ENCODE data around the gene PNPLA7.
"Not testable (repeated sequence)": the region's sequence is repeated elsewhere in the genome, so short reads cannot be mapped to it uniquely, and the experiment has no call there.

The PNPLA7 gene

DNA sequence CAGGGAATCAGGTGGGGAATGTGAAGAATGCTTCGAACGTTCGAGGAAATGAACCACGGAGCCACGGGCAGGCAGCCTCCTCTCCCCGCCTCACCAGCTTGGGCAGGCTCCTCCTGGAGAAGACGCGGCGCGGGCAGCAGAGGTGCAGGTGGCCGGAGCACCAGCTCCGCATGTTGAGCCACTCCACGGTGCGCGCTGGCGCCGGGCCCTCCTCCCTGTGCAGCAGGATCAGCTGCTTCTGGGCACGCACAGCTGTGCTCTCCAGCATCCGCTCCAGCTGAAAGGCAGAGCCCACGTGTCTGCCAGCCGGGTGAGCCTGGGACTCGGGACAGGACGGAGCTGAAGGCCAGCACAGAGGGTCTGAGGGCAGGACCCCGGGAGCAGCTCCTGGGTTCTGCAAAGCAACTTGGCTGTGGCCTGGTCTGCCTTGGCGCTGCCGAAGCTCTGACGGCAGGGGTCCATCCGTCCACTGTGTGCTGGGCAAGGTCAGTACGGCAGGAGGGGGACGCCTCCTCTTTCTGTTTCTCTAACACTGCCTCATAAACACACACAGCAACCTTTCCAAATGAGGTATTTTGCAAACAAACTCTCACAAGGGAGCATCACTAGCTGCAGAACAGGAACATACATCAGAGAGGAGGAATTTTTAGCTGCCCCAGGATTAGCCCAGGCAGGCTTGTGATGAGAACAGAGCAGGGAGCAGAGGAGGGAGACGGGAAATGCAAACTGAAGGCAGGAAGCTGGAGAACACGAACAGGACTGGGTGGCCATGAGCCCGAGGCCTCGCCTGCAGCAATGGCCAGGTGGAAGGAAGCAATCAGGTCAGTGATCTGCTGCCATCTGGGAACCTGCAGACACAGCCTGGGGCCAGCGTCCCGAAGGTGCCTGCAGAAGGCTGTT is 71.0 kb downstream of the PNPLA7 start:
- no peak for DNase-seq (ENCODE audit: low spot score)

DNA sequence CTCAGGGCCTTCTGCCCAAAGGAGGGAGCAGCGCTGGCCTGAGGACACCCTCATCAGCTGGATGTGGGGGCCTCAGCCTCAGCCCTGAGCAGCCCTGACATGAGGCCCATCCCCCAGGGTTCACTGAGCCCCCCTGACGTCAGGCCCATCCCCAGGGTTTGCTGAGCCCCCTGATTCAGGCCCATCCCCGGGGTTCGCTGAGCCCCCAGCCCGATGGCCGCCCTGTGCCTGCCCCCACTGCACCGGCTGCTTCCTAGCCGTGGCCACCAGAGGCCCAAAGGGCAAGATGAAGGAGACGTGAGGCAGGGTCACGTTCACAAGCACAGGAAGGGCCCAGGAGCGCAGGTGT is 71.6 kb downstream of the PNPLA7 start:
- no peak for DNase-seq (ENCODE audit: low spot score)

DNA sequence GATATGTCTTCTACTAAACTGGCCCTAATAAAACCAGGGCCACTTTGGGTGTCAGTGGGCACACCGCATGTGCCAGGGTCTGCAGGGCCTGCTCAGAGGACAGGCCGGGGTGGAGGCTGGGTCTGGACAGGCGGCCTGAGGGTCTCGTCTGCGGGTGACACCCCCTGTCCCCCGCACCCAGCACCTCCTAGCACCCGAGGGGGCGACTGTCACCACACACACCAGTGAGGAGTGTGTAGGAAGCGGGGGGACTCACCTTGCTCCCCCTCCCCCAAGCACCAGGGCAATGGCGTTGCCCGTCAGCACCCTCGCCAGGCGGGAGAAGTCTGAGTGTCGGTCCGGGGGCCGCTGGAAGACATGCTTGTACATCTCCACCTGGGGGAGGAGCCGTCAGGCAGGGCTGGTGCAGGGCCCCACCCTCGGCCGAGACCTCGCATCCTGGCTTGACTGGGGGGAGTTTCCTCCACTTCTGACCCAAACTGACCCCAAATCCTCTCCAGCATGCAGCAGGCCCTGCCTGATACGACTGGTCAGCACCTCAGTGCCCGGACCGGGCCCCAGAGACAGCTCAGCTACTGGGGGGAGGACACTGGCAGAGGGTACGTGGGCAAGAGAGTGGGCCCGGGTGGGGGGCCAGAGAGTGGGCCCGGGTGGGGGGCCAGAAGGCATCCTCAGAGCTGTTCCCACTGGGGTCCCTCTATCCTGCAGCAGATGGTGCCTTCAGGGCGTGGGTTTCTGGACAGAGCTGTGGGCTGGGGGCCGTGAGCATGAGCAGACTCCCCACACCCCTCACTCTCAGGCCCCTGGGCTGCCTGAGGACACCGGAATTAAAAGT is 72.2 kb downstream of the PNPLA7 start:
- no peak for DNase-seq (ENCODE audit: low spot score)

GRCh38 chr9:137476856-137477255 is 73.3 kb downstream of the PNPLA7 start:
- no peak for DNase-seq (ENCODE audit: low spot score)

DNA sequence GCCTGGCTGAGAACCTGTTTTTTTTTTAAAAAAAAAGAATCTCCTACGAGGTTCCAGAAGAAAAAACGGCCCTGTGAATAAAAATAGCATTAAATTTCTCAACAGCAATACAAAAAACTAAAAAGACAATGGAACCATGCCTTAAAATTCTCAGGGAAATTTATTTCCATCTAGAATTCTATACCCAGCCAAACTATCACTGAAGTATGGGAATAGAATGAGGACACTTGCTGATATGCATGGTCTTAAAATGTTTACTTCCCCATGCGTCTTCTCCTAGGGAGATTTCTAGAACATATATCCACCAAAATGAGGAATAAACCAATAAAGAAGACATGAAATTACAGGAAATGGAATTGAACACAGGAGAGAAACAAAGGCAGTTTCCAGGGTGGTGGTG is 74.5 kb downstream of the PNPLA7 start:
- DNase-seq (ENCODE audit: low spot score): no peak

DNA sequence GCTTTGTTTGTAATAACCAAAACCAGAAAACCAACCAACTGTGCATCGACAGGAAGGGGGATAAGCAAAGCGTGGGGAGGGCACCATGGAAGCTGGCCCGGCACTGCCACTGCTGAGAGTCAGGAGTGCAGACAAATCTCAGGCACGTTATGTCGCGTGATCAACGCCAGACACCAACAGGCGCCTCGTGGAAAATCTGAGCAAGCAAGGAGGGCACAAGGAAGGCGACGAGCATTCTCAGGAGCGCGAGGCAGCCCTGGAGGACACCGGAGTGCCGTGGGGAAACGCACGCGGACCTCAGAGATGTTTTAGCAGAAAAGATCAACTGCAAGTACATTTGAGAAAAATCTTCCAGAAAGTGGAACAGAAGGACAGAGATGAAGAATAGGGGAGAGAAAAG is 75.9 kb downstream of the PNPLA7 start:
- DNase-seq (ENCODE audit: low spot score): no peak

GRCh38 chr9:137470785-137471184 is 79.4 kb downstream of the PNPLA7 start:
- DNase-seq (ENCODE audit: low spot score): no peak

DNA sequence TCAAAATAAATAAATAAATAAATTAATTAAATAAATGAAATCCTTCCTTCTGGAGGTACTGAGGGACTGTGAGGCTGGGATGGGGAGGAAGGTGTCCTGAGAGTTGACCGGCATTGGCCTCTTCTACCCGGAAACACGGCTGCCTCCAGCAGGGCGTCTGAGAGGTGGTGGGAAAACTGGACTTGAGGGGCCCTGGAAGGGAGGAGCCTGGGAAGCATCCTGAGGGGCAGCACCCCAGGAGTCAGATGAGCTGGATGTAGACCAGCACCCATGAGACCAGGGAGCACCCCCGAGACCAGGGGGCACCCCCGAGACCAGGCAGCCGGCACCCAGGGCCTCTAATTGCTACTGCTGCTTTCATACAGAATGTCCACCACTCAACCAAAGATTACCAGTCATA is 82.3 kb downstream of the PNPLA7 start:
- DNase-seq (ENCODE audit: low spot score): no peak

- no peak for DNase-seq (ENCODE audit: low spot score)
Measured at GRCh38 chr9:137467161-137467581, 83.0 kb downstream of the PNPLA7 start.

- DNase-seq (ENCODE audit: low spot score): not testable (repeated sequence)
Measured at GRCh38 chr9:137466389-137467085, 83.7 kb downstream of the PNPLA7 start.

DNA sequence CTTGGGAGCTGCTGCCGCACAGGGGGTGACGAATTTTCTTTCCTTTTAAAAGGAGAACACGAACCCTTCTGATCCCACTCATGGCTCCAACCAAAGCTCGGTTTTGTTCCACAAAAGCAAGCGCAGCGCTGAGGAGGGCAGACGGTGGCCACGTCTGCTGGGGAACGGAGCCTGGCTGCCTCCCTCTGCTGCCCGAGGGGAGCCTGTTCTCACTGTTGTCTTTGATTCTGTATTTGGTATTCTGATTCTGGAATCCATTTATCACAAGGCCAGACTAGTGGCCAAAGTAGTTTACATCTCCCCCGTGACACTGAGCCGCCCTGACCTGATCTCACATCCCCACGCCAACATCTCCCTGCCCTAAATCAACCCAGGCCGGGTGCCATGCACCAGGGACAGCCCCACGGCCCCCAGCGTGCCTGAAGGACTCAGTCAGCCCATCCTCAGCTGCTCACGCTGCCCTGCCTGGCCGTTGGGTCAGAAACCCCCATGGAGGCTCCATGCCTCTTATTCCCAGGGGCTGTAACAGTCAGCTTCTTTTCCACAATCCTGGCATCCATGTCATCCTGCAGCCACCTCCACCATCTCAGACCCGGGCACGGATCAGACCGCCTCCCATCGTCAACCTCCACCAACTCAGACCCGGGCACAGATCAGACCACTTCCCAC is 84.3 kb downstream of the PNPLA7 start:
- no peak for DNase-seq (ENCODE audit: low spot score)

DNA sequence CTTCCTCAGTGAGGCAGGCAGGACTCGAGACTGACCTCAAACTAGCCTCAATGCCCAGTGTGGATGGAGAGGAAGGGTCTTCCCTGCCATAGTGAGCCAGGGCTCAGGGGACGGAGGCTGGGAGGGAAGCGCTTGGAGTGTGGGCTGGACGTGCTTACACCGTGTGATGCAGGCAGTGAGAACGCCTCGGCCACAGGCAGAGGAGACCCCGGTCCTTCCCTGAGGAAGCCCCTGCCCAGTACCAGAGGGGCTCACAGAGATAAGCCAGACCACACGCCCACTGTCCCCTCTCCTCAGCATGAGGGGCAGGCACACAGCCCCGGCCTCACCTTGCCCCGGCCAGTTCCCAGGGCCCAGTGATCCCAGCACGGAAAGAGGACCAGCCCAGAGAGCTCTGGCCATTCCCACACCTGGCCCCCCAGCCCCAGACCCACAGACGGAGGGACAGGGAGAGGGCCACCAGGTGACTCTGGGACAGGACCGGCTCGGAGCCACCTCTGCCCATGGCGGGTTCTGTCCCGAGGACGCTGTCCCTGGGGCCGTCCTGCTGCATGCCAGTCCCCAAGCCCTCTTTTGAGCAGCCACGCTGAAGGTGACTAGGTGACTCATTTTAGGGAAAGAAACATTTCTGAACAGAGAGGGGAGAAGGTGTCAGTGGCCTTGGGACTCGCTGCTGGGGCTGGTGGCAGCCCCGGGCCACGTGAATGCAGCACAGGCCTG is 85.0 kb downstream of the PNPLA7 start:
- DNase-seq (ENCODE audit: low spot score): no peak

GRCh38 chr9:137464291-137464999 is 85.8 kb downstream of the PNPLA7 start:
- DNase-seq (ENCODE audit: low spot score): no peak

- DNase-seq (ENCODE audit: low spot score): no peak
Measured at GRCh38 chr9:137463931-137464290, 86.3 kb downstream of the PNPLA7 start.

DNA sequence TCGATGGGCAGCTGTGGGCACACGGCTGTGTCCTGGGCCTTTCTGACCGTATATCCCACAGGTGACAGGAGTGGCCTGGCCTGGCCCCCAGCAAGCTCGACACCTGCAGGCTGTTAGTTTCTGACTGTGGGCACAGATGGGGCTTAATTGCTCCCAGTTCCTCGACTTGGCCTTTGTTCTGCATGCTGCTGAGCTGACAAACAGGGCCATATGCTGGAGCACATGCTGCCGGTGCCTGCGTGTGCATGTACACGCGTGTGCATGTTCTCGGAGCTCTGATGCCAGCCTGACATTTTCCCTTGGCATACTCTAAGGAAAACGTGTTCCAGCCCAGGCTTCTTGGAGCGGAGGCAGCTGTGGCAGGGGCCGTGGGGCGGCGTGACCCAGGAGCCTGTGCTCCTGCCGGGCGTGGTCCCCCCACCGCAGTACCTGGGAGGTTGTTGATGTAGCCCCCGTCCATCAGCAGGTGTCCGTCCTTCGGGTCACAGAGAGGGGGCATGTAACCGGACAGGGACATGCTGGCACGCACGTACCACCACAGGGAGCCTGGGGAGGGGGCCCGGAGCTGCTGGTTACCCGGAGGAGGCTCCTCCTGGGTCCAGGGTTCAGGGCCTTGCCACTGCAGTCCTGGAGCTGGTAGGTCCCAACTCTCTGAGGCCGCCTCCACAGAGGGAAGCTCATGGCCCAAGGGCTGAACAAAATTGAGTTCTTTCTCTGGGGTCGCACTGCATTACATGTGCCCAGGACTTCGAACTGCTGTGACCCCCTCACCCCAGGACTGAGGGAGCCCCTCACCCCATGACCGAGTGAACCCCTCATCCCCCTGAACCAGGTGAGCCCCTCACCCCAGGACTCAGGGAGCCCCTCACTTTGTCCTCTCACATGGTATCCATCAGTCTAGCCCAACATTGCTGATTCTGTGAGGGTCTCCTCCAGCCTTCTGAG is 86.9 kb downstream of the PNPLA7 start:
- DNase-seq (ENCODE audit: low spot score): no peak

DNA sequence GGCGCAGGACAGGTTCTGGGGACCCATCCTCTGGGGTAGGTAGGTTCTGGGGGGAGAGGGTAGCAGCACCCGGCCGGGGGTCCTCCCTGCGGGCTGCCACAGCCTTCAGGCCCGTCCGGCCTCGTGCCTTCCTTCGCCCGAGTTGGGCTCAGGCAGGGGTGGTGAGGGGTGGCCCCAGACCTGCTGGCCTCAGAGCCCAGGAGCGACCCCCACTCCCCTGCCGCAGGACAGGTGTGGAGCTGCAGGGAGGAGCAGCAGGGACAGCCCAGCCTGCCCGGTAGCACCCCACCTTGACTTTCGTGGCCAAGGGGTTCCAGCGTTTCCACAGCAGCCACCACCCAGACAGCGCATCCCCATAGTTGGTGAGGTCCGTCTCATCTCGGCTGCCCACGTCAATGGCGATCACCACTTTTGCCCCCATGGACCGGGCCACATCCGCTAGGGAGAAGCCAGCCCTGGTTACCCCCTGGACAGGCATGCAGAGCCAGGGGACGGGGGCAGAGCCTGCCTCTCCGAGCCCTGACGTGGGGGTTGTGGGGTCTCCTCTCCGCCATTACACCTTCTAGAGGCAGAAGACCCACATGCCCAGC is 87.7 kb downstream of the PNPLA7 start:
- no peak for DNase-seq (ENCODE audit: low spot score)

- no peak for DNase-seq (ENCODE audit: low spot score)
Measured at GRCh38 chr9:137461663-137462395, 88.4 kb downstream of the PNPLA7 start.

- DNase-seq (ENCODE audit: low spot score): no peak
Measured at GRCh38 chr9:137461316-137461662, 88.9 kb downstream of the PNPLA7 start.

Data from kidney capillary endothelial cell (primary cell).